Medulla oblongata (tissue), 1 donor: Measurements from ENCODE around the gene NPAS3.

Source experiments
- DNase-seq: peaks from one replicate; pipeline ENCODE4 v3.0.0-alpha.2; 2015; ENCODE audit errors: extremely low spot score

NPAS3 gene

DNA sequence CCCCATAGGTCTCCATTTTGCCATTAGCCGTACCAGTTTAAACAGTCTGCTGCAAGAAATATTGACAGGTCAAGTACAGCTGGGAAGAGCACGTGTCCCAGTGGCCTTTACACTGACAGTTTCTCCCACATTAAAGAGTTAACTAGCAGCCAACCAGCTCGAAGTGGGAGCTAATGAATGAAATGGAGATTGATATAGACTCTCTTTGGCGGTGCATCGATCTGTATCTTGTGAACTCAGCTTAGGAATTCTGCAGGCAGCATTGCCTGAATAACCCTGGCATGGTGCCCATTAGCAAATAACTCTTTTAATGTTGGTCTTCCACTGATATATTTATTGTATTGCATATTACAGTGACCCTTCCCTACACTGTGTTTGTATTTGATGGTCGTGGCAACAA is 692.8 kb downstream of the NPAS3 start:
- no peak for DNase-seq

DNA sequence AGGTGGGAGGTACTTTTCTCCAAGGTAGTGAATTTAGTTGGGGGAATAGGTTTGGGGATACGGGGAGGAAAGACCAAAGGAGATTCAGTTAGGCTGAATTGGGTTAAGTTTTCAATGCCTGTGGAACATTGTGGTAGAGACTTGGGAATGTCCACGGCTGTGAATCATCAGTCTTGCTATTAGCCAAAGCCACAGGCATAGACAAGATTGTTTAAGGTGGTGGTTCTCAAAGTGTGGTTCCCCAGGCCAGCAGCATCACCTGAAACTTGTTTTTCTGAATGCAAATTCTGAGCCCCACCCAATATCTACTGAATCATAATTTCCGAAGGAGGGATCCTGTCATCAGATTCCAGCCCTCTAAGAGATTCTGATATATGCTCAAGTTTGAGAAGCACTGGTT is 696.0 kb downstream of the NPAS3 start:
- DNase-seq: no peak

DNA sequence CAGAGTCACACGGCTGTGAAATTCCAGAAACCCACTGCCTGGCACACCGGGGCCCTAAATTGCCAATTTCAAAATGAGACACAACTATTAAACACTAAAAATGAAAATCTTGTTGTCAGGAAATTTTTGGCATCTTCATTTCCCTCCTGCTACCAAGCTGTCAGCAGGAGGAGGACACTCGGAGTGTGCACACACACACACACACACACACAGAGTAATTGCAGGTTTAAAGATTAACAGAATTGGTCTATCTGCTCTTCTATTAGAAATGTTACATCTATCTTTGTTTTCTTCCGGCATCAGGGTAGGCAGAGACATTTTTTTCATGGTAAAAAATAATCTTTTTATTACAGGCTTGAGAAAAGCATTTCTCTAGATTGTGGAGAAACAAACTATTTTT is 698.0 kb downstream of the NPAS3 start:
- no peak for DNase-seq

DNA sequence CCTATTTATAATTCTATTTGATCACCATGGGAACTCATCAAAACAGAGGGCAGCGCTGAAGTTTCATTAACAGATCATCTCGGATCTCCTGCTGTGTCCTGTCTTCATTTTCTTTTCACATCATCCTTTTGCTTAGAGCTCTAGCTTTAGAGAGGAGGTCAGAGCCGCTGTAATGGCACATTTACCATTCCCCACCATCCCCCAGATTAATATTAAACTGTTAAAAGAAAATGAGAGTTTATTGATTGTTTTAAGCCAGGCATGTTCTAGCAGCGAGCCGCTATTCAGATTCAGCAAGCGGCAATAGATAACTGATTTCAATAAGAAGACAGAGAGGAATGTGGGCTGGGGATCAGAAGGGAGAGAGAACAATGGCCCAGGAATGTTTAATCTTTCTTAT is 703.4 kb downstream of the NPAS3 start:
- no peak for DNase-seq

DNA sequence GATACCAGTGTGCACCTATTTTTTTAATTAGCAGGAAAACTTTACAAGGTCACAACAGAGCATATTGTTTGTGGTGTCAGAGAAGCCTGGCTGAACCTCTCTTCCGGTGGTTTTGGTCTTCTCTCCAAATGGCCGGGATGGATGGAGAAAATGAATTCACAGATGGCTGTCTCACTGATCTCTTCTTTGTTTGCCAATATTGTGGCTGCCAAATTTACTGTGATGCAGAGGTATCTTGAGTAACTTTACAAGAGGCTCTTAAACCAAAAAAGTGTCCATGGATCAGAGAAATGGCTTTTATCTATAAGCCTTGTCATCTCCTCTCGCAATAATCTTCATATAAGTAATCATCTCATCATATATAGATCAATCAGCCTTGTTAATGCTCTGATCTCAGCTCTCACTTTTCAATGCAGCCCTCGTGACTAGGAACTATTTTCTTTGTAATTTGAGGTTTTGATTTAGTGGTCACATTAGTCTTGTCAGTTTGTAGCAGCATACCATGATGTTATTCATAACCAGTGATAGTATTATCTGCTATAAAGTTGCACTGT is 704.1 kb downstream of the NPAS3 start:
- DNase-seq: no peak

DNA sequence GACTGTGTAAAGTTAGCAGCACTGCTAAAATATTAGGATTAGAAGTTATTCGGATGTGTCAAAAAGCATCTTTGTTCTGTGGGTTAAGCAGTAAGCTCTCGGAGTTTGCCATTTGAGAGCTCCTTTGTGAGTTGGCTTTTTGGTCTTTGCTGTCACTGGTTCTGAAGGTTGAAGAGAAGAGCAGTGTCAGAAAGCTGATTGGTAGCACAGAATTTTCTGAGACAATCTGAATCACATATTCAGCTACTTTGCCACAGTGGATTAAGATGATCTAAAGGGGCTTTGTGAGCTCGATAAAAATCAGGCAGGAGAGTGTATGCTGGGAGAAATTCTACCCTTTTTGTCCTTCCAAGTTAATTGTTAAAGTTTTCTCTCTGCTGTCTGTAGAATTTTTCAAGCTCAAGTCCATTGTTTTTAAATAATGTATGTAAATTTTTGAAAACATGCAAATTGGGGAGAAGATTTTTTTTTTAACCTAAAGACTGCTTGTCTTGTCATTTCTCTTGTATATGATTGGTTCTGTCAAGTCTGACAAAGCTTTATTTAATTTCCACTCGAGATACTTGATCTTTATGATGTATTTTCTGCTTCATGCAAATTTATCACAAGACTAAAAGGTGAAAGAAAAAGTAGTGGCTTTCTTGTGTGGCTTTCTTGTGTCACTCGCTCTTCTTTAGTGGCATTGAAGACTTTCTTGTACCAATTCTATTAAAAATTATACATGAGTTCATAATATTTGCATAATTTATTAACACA is 704.9 kb downstream of the NPAS3 start:
- DNase-seq: peak; percentile 21

DNA sequence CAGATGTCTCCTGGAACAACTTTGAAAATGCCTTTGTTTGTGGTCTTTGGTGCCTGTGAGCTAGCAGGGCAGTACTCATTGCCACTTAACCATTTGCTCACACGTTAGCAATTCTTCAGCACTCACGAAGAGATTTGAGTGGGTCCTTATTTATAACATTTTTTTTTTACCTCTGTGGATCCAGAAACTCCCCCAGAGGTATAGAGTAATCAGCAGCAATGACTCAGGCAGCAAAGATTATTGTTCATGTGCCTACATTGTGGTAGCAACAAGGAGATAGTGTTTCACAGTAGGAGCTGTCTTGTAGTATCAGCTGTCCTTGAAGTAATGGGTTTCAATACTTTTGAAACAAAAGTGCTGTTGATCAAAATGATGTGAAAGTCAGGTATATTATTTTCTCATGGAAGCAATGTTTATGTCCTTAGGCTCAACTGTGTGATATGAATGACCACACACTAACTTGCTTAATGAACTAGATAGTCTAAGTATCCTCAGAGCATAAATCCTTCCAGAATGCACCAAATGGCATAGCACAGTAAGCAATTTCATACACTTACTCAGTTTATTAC is 708.1 kb downstream of the NPAS3 start:
- no peak for DNase-seq

DNA sequence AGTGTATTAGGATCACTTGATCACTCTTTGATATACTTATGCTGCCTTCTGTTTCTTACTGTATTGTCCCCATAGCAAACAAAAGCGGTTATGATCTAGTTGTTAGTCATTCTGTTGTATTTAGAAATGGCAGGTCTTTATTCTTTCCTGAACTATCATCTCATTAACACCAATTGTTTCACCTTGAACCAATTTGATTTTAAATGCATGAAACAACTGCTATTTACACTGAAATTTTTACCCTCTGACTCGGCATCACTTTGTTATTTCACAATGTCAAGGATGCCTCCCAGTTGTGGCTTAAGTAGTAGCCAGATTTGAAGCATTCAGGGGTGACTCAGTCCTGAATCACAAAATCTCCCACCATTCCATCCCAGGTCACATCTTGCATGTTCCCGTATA is 708.7 kb downstream of the NPAS3 start:
- DNase-seq: no peak

DNA sequence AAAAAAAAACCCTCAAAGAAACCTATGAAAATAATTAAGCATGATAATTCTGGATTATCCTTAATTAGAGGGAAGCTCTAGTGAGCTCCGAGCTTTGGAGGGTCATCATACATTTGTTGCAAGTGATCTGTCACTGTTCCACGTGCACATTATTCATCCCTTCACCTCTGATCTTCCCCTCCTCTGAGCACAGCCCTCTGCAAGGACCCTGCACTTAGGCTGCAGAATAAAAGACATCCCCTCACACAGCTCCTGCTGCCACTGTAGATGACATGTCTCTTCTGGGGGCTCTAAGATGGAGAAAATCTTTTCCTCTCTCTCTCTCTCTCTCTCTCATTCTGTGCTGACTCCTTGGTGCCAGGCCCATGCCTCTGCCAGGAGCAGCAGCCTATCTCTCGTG is 711.8 kb downstream of the NPAS3 start:
- no peak for DNase-seq

DNA sequence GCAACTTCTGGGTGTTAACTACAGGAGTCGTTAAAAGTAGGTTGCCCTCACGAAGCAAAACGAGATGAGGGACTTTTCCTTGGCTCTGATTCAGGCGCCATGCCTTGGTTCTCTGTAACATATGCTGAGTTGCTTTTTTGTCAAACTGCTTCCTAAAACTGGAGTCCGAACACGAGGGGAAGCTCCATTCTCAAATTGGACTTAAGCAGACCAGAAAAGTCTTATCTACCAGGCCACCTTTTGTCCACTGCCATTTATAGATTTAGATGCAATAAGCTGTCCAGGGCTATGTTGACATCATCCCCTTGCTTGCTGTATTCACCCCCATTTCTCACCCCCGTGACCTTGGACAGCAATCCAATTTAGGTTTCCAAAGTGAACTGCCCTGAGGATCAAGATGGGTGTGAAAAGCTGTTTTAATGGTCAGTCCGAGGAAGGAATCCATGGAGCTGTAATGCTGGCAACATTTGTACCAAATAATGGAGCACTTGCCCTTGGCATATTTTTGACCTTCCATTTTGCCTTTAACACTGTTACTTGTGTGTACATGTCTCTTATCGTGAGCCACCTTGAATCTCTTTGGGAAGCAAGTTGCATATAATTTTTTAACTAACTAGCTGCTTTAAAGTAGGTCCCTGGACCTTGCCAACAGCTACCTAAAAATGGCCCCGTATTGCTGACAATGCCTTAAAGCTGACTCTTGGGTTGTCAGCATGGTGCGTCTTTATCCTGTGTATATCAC is 714.1 kb downstream of the NPAS3 start:
- DNase-seq: no peak

DNA sequence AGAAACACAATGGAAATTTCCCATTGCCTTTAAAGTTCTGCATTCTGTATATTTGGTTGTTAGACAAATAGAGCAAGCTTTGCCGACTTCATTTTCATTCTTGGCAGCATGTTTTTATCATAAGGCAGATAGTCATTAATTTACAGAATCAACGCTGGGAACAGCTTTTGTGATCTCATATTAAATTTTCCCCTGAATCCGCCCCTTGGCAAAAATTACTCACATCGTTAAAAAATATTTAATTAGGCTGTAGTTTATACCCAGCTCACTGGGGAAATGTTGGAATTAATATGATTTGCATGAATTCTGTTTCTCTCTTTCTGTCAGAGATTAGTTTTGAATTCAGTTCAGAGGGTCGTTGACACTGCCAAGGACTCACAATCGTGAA is 714.6 kb downstream of the NPAS3 start:
- DNase-seq: no peak

DNA sequence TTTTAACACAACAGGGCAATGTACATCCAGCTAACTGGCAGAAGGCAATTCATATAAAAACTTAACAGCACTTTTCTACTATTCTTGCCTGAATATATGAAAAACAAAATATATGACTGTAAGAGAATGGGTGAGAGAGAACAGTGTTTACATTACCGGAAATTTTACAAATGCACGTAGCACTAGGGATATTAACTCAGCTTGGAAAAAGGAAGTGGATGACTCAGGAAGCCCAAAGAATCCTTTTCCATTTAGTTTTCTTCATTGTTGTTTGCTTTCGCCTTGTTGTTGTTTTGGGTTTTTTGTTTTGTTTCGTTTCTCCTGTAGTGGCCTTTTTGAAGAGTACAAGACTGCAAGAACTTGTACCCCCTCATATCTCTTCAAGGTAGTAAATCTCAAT is 716.7 kb downstream of the NPAS3 start:
- DNase-seq: no peak

DNA sequence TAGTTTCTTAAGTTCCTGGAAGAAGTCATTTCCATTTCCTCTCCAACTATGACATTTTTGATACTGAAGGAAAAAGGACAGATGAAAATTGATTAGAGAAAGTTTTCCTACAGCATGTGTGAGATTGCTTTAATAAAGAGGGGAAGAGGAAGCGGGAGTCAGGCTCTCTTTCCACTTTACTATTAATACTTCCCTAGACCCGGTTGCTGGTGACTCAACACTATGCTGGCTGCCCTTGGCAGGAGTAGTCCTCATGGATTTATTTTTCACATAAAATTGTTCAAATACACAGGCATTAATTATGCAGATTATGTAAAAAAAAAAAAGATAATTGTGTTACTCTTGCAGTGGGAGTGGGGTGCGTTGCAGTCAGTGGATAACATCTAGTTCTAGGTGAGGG is 718.8 kb downstream of the NPAS3 start:
- DNase-seq: no peak

DNA sequence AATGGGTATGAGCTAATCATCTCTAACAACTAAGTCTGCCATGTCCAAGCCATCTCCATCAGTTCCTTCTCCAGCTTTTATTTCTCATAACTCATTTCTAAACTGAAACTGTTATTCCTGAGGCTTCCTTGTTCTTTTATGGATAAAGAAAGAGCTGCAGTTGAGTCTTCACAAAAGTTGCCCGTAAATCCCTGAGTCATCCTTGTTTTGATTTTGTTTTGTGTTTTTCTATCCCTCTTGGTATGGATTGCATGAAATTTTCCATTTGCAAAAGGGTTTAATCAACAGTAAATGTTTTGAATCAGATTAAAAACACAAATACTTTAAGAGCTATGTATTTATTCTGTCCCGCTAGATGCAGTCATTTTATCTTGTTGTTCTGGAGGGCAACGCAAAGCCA is 721.6 kb downstream of the NPAS3 start:
- no peak for DNase-seq

DNA sequence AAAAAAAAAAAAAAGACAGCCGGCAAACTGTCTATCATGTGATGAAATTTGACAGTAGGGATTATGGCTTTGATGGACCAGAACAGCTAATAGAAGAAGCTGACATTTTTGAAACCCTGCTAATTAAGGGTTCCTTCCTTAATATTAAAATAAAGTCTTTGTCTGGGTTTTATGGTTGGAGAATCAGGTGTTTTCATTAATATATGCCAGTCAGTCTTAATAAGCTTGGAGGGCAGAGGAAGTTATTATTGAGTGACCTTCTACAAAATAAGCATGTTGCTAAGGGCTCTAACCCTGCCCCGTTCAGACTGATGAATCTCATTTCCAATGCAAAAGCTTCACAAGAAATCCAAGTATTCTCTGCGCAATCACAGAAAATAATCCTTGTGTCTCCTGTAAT is 722.4 kb downstream of the NPAS3 start:
- no peak for DNase-seq

DNA sequence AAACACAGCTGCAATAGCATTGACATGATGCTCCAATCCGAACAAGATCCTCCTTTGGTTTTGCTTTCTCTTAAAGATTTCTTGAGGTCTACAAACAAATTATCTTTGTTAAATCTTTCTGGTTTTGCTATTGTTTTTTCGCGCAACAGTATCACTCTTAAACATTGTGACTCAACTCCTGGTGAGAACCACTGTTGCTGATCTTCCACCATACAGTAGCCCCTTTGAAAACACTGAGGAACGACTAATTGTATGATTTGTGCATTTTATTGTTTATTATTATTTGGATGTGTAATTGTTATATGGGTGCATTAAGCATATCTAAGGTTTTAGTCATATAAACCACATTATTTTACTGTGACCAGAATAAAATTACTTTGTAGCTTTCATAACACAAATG is 729.4 kb downstream of the NPAS3 start:
- no peak for DNase-seq

DNA sequence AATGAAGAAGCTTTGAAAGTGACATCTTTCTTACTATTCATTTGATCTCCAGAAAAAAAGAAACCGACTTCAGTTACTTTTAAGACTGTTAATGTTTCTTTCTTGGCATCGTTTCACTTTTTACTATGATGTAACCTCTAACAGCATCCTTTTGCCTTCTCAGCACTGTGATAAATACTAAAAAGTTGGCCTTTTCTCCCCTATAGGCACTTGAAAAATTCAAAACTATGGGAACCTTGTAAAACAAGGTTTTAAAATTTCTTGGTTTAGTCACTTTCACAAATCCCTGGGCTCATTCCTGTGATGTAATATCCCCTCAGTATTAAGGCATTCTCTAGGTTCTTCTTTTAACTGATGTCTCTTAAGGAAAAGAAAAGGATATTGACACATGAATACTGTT is 730.4 kb downstream of the NPAS3 start:
- no peak for DNase-seq

DNA sequence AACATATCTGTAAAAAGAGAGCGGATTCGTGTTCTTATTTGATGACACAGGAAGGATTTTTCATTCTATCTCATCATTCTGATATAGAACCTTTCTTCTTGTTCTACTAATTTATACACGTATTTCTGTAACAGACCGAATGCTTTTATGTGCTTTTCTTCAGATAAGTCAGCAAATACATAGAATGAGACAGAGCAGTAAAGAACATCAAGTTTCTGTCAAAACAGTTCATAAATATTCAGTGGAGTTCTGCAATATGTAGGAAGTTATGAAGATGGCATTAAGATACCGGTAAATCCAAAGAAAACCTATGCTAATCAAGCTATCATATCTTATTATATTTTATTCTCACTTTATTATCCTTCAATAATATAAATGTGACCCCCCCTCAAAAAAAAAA is 731.6 kb downstream of the NPAS3 start:
- DNase-seq: no peak

DNA sequence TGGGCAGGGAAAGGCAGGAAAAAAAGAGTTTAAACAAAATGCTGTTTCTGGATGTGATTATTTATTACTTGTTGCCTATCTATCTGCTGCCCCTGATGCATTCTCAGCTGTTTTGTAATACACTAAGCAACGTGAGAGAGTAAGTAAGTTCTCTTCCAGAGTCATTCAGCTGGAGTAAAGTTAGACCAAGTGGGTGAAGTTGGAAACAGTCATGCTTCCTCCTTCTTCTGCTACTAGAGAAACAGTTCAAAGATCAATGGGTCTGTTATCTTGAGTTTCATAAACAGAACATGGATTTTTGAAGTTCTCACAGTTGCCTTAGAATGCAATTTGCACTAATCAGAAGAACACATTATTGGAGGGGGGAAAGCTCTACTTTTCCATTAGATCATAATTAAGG is 732.9 kb downstream of the NPAS3 start:
- DNase-seq: no peak

DNA sequence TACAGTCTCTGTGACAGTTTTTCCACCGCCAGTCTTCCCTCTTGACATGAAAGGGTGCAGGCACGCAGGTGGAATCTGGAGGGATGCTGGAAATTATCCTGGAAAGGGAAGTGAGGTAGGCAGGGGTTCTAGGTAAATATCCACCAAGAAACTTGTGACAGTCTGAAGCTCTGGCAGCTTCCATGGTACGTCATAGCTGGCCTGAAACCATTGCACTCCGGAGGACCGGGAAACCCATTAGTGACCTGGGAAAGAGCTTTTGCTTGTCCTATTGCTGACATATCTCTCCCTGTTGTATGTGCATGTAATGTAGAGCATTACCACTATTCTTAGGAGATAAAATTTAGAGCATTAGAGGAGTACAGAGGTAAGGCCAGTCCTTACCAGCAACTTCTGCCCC is 736.2 kb downstream of the NPAS3 start:
- peak; percentile 35 for DNase-seq

DNA sequence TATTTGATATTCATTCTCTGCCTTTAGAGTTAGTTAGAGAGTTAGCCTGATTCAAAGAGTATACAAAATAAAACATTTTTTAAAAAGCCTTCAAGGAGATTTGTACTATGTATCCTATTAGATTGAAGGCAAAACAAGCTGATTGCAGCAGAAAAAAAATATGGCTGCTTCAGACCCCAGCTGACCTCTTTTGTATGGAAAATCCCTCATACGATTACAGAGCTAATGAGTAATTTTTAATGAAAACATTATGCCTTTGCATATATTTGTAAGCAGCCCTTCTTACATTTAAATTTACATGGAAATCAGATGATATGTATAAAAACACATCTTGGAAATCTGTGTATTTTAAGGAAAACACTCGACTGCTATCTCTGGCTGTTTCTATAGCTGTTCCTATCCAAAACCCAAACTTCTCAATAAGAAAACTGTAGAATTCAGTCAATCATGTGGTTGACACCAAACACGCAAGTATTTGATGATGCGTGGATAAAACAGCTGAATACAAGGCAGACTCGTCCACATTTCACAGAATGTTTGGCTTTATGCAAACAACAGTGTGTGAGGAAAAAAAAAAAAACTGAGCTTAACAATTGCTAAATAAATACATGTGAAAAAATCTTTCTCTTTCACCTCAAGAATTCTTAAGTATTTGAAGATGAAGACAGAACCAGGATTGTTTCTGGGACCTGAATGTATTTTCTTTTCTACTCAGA is 736.9 kb downstream of the NPAS3 start:
- no peak for DNase-seq

DNA sequence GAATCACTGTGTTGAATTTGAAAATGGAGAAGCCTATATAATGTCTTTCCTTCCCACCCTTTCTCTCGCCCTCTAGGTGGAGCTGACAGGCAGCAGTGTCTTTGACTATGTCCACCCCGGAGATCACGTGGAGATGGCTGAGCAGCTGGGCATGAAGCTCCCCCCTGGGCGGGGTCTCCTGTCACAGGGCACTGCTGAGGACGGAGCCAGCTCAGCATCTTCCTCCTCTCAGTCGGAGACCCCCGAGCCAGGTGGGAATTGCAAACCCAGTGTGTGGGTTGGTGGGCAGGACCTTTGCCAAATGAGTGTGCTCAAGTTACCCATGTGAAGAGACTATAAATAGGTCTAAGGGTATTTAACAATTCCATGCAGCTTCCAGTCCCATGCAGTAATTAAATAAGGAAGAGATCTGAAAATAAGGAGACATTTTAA is 737.5 kb downstream of the NPAS3 start:
- peak; percentile 84 for DNase-seq
